Left renal cortex interstitium (tissue), 4 donors: Measurements from ENCODE around the gene TMEM161A. TPM values are rescaled to one million over a fixed set of nuclear protein-coding genes. Genes with fewer than 3 reads are reported as not detected.

Experiments used
- polyA plus RNA-seq, 4 donors: library from polyadenylated mRNA; unstranded; fragments of 120-200 nt; gene quantifications; one replicate each; pipeline ENCODE4 v1.2.1, GENCODE V29; 2013; ENCODE audit not compliant: insufficient read length in 4 of 4

The TMEM161A gene
- polyA plus RNA-seq, 4 donors, result 25.5 to 46.2 (median 36.3) TPM

Other genes with a start within 250 kb of the TMEM161A start
- 1 to 10 TPM; 4.8 to 8.1 (median 6.7) TPM for gene CERS1, start 242.3 kb downstream of the TMEM161A start, polyA plus RNA-seq
- 100 to 1,000 TPM in 3 of 4 donors, 10 to 100 TPM in 1; 97.5 to 153 (median 119) TPM for gene COPE, start 219.1 kb downstream of the TMEM161A start, polyA plus RNA-seq
- gene DDX49, start 218.8 kb downstream of the TMEM161A start, polyA plus RNA-seq, result 10 to 100 TPM; 43.2 to 60.9 (median 51.9) TPM
- 10 to 100 TPM; 49.3 to 82.4 (median 70.7) TPM for gene HOMER3, start 197.3 kb downstream of the TMEM161A start, polyA plus RNA-seq
- gene SUGP2, start 105.0 kb downstream of the TMEM161A start, polyA plus RNA-seq, result 100 to 1,000 TPM in 2 of 4 donors, 10 to 100 TPM in 2; 69.9 to 147 (median 98.6) TPM
- gene ARMC6, start 104.9 kb downstream of the TMEM161A start, polyA plus RNA-seq, result 10 to 100 TPM; 31.8 to 37.1 (median 34.7) TPM
- 10 to 100 TPM; 16.6 to 27.8 (median 18.8) TPM for gene SLC25A42, start 74.5 kb downstream of the TMEM161A start, polyA plus RNA-seq
- gene MEF2B, start 31.8 kb upstream of the TMEM161A start, polyA plus RNA-seq, result 1 to 10 TPM; 1.2 to 4.2 (median 1.9) TPM
- gene BORCS8, start 53.7 kb upstream of the TMEM161A start, polyA plus RNA-seq, result 10 to 100 TPM; 13.5 to 24.3 (median 21.1) TPM
- 10 to 100 TPM; 58.1 to 96.0 (median 75.3) TPM for gene RFXANK, start 53.8 kb upstream of the TMEM161A start, polyA plus RNA-seq
- gene NR2C2AP, start 64.9 kb upstream of the TMEM161A start, polyA plus RNA-seq, result 10 to 100 TPM; 13.6 to 15.4 (median 13.8) TPM
- gene NCAN, start 73.5 kb upstream of the TMEM161A start, polyA plus RNA-seq, result 1 to 10 TPM in 1 of 4 donors, under 1 TPM in 1, not detected in 2; 0.09 to 1.5 TPM
- gene TM6SF2, start 134.8 kb upstream of the TMEM161A start, polyA plus RNA-seq, result 1 to 10 TPM; 2.2 to 4.1 (median 3.1) TPM
- gene SUGP1, start 182.0 kb upstream of the TMEM161A start, polyA plus RNA-seq, result 10 to 100 TPM; 50.9 to 69.1 (median 58.5) TPM
- 10 to 100 TPM; 36.9 to 87.6 (median 61.7) TPM for gene MAU2, start 182.4 kb upstream of the TMEM161A start, polyA plus RNA-seq